COLO668 (cell line): Measurements from ENCODE around the gene FXYD6.

Experiments used
- DNase-seq: peaks from one replicate; lab custom pipeline; 2025; ENCODE audit not compliant: unreplicated experiment; lab: John Stamatoyannopoulos, UW

Gene FXYD6

DNA sequence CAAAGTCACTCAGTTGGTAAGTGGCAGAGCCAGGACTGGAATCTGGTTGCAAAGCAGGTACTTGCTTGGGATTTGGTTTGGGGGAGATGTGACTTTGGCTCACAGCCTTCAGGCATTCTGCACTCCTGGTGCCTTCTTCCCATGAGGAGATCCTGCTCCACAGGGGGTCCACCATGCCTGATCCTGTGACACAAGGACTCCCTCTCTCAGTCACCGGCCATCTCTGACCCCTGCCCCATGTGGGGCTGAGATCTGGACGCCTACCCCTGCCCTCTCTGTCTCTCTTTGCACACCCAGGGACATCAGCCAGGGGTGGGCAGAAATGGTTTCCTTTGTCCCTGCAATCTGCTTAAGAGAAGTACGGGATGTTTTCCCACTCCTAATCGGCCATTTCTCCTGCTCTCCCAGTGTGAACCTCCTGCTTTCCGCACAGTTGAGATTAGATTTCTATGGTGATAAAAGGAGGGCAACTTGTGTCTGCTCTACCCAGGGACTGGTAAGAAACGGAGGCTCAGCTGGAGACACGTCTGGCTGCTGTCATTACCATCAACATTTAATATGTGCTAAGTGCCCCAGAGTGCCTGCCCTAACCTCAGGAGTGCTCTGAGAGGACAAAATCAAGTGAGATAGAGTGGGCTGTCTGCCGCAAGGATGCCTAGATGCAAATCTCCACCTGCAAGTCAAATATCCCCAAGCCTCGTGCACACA is 11.1 kb upstream of the FXYD6 start:
- no peak for DNase-seq

GRCh38 chr11:117885777-117886176 is 9.3 kb upstream of the FXYD6 start:
- no peak for DNase-seq

DNA sequence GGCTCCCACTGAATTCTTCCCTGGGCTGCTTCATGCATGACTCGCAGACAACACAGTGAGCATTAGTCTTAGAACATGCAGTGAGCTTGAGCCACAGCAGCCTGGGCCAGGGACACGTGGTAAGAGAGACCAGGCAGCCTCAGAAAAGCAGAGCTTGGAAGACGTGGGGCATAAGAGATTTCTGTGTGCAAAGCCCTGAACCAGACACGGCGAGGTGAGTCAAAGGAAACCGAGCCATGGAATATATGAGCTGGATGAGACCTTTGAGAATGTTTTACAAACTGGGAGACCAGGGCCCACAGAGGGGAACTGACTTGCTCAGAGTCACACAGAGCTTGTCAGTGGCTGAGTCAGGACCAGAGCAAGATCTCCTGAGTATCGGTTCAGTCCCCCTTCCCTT is 8.5 kb upstream of the FXYD6 start:
- no peak for DNase-seq

DNA sequence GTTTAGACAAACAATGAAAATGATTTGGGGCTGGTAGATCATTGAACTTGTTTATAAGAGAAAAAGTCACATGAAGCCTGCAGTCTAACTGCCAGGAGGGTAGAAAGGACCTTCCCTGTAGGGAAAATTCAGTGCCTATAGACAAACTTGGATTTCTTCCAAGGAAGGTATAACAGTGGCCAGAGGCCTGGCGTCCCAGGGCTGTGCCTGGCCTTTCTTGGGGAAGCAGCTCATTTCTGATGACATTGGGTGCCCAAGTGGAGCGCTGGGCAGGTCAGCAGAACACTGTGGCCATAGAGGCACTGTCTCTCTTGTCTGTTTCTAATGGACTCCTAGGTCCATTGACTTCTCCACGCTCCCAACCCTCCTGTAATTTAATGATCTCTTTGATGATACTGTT is 6.6 kb upstream of the FXYD6 start:
- DNase-seq: no peak

DNA sequence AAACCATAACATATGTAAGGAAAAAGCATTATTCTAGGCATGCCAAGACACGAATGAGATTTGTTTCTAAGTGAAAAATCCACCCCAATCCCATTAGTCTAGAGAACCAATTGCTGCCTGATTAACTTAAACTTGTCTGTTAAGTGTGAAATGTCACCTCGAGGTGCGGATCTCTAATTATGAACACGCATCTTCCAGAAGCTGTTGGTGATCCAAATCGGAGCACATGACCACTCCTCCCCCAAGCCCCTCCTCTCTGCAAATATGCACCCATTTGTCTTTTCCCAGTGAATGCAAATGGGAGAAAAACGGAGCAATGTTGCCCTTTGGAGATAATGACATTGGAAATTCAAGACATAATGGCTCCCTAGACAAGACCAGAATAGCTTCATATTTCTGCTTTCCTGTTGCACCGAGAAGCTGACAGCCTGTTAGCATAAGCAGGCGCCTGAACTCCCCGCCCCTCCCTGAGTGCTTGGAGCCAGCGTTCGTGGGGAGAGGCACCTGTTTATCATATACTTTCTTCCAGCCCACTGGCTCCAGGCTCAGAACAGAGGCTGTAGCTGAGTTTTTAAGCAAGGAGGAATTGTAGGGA is 6.0 kb upstream of the FXYD6 start:
- no peak for DNase-seq

DNA sequence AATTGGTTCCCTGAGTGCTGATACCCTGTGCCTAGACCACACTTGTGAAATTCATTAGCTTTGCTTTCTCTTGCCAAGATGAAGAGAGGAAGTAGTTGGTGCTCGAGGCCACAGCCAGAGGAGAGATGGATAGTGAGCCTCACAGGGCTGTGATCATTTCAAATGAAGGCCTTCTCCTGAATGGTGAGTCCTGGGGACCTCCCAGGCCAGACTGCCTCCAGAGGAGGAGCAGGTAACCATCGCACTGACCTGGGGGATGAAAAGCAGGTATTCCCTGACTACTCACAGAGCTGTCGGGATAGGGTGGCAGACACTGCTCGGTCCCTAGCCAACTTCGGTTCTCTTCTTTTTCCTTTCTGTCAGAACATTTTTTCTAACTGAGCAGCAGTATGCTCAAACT is 4.8 kb upstream of the FXYD6 start:
- no peak for DNase-seq

GRCh38 chr11:117879516-117880480 is 3.3 kb upstream of the FXYD6 start:
- no peak for DNase-seq

GRCh38 chr11:117878939-117879475 is 2.5 kb upstream of the FXYD6 start:
- DNase-seq: no peak

DNA sequence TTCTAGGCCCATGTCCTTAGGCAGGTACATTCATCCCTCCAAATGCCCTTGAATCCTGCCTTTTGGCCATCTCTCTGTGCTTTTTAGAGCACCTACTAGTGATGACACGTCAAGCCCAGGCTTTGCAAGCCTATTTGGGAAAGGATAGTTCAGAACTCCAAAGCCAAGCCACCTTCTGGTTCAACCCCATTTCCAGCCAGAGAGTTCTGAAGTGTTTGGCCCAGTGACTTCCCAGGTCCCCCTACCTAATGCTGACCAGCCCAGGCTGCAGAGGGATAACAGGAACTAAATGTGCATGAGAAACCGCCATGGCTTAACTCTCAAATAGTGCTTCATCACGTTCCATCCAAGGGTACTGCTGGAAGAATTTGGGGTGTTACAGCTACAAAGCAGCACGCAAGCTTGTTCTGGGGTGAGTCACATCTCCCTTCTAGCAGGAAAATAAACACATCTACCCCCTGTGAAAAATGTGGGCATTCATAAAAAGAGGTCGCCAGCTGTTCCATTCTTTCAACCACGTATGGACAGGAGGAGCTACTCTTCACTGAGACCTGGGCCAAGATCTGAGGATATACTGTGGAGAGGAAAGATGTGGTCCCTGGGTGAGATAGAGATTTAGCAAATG is 2.0 kb upstream of the FXYD6 start:
- DNase-seq: no peak

GRCh38 chr11:117877120-117877784 is 794 bp upstream of the FXYD6 start:
- no peak for DNase-seq

DNA sequence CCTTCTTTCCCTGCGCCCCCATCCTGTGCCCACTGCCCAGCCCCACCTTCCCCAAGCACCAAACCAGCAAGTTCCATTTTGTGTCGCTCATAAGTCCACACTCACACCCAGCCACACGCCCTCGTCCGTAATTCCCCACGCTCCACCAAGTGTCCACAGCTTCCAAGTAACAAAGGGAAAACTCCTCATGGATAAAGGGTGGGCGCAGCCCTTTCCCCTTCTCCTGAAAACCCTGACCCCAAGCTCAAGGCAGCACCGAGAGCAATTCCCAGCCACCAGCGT is 458 bp downstream of the FXYD6 start:
- DNase-seq: no peak

DNA sequence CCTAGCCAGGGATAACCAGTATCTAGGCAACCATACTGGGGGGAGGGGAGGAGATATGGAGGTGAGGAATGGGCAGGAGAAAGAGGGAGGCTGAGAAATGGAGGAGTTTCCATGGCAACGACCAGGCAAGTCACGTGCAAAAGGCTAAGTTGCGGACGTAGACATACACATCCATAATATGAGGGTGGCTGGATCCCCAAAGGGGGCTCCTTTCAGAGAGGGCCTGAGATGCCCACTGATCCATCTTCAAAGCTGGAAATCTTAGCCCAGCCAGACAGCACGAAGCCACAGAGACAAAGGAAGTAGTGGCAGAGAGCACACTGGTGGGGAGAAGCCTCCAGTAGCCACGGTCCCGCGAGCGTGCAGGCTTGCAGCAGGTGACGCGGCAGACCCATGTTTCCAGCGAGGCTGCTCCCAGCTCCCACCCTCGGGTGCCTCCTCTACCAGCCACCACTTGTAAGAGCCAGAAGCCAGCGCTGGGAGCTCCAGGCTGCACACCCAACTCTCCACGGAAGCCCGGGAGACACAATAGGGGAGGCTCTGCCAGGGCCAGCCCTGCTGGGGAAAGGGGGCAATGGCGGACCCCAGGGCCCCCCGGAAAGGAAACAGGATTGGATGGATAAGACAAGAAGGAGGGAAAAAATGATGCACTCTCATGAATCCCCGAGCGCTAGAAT is 938 bp downstream of the FXYD6 start:
- peak; percentile 53 for DNase-seq

DNA sequence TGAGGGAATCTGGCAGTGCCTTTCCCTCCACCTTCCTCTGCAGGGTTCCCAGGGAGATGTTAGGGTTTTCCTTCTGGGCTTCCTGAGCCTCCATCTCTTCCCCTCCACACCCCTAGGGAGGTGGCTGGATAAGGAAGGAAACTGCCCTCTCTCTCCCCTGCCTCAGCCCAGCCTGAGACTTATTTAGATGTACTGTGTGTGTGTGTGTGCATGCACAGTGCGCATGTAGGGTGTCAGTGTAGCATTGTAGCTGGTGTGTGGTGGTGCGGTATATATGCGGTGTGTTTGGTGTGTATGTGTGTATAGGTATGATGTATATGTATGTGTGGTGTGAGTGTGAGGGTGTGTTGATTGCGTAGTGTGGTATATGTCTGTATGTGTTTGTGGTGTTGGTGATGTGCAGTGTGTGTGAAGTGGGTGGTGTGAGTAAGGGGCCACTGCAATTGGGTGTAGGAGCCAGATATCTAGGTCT is 1.5 kb downstream of the FXYD6 start:
- DNase-seq: no peak

DNA sequence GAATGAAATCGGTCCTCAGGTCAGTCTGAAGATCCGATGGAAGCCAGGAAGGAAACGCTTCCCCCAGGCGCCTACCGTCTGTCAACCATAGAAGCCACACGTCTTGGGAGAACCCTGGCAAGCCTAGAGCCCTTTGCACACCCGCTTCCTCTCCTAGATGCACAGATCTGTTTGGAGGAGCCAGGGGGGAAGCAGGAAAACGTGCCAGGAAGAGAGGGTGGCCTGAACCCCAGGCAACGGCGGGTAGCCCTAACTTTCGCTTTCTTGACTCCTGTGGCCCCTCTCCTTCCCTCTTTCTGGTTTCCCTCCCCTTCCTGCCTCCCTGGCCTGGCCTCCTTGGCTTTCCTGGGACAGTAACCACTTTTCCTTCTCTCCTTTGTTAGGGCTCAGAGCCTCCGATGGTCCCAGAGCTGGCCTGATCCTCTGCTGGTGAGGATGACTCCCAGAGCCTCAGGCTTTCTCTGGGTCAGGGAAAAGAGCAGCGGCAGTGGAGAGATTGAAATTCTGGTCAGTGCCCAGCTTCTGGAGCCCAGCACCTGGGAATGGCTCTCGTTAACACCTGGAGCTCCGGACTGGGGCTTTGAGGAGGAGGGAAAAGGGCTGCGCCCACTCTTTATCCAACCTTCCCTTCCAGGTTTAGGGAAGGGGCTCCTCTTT is 2.1 kb downstream of the FXYD6 start:
- no peak for DNase-seq

DNA sequence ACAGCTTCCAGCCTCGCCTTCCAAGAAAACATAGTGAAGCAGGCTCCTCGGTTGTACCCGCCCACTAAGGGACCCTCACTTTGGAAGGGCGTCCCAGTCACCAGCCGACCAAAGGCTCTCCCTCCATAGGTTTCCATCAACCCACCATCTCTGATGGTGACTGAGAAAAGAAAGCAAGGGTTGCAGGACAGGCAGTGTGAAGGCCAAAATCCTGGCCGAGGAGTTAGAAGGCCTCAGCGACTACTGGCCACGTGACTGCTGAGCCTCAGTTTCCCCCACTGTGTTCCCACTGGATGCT is 2.7 kb downstream of the FXYD6 start:
- DNase-seq: no peak

- DNase-seq: no peak
Observed at GRCh38 chr11:117872975-117873827, 3.3 kb downstream of the FXYD6 start.

GRCh38 chr11:117872420-117872961 is 4.0 kb downstream of the FXYD6 start:
- no peak for DNase-seq

DNA sequence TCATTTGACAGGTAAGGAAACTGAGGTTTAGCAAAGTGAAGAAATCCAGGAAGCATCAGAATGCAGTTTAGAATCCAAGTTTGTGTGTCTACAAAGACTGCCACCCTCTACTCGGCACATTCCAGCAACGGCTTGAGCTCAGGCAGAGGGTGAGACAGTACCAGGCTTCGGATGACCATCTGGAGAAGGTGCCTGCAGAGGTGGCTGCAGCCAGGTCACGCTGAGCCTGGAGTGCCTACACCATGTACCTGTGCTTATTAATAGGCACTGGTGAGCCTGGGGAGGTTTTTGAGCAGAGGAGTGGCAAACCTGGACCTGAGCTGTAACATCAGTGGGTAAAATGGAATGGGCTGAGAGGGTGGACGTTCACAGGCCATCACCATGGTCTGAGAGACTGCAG is 4.7 kb downstream of the FXYD6 start:
- DNase-seq: no peak

- DNase-seq: no peak
Observed at GRCh38 chr11:117871160-117871559, 5.3 kb downstream of the FXYD6 start.
